Stimulated activated CD4-positive, alpha-beta T cell treated with anti-CD3 and anti-CD28 coated beads, TNF-alpha, amount 100 ng/mL, for 24 hours (primary cell): ENCODE data around the gene ERC2.

ENCODE experiments used
- DNase-seq, 3 experiments: peaks; one replicate each; pipeline ENCODE4 v3.0.0-alpha.2; 2020; ENCODE audit warnings: low read depth in 3 of 3

ERC2 gene

GRCh38 chr3:55795746-55796145, 672.5 kb downstream of the ERC2 start:
- no peak for DNase-seq

GRCh38 chr3:55795296-55795695, 673.0 kb downstream of the ERC2 start:
- no peak for DNase-seq

- DNase-seq, result no peak
Observed at GRCh38 chr3:55792742-55793141, 675.5 kb downstream of the ERC2 start.

GRCh38 chr3:55792009-55792408, 676.3 kb downstream of the ERC2 start:
- DNase-seq, result no peak

GRCh38 chr3:55790596-55791350, 677.5 kb downstream of the ERC2 start:
- no peak for DNase-seq

- DNase-seq, result no peak
Observed at GRCh38 chr3:55789516-55789915, 678.8 kb downstream of the ERC2 start.

GRCh38 chr3:55782807-55783206, 685.5 kb downstream of the ERC2 start:
- DNase-seq, result no peak

GRCh38 chr3:55782351-55782750, 685.9 kb downstream of the ERC2 start:
- DNase-seq, result no peak

GRCh38 chr3:55780913-55781312, 687.4 kb downstream of the ERC2 start:
- no peak for DNase-seq

- no peak for DNase-seq
Observed at GRCh38 chr3:55779543-55779942, 688.7 kb downstream of the ERC2 start.

GRCh38 chr3:55775366-55776154, 692.7 kb downstream of the ERC2 start:
- DNase-seq, result no peak

- no peak for DNase-seq
Observed at GRCh38 chr3:55774856-55775255, 693.4 kb downstream of the ERC2 start.

GRCh38 chr3:55771503-55771902, 696.8 kb downstream of the ERC2 start:
- no peak for DNase-seq

GRCh38 chr3:55770077-55770476, 698.2 kb downstream of the ERC2 start:
- no peak for DNase-seq

GRCh38 chr3:55766753-55767152, 701.5 kb downstream of the ERC2 start:
- DNase-seq, result no peak

GRCh38 chr3:55765906-55766701, 702.2 kb downstream of the ERC2 start:
- DNase-seq, result no peak

GRCh38 chr3:55765398-55765797, 702.9 kb downstream of the ERC2 start:
- DNase-seq, result no peak

- DNase-seq, result no peak
Observed at GRCh38 chr3:55756976-55757375, 711.3 kb downstream of the ERC2 start.

- DNase-seq, result no peak
Observed at GRCh38 chr3:55755516-55756205, 712.6 kb downstream of the ERC2 start.

- no peak for DNase-seq
Observed at GRCh38 chr3:55752911-55753310, 715.4 kb downstream of the ERC2 start.

- DNase-seq, result no peak
Observed at GRCh38 chr3:55751730-55752129, 716.5 kb downstream of the ERC2 start.

- DNase-seq, result no peak
Observed at GRCh38 chr3:55750525-55750924, 717.7 kb downstream of the ERC2 start.
